ENCODE data around the gene CERS2. TPM values are rescaled to one million over a fixed set of nuclear protein-coding genes. Genes with fewer than 3 reads are reported as not detected.

CERS2 gene
- total and polyA plus RNA-seq, 2 of the 13 experiments (the other 11 are each of a cell fraction or from before 2014, with no cell fraction given) = 269 to 298 TPM

DNA sequence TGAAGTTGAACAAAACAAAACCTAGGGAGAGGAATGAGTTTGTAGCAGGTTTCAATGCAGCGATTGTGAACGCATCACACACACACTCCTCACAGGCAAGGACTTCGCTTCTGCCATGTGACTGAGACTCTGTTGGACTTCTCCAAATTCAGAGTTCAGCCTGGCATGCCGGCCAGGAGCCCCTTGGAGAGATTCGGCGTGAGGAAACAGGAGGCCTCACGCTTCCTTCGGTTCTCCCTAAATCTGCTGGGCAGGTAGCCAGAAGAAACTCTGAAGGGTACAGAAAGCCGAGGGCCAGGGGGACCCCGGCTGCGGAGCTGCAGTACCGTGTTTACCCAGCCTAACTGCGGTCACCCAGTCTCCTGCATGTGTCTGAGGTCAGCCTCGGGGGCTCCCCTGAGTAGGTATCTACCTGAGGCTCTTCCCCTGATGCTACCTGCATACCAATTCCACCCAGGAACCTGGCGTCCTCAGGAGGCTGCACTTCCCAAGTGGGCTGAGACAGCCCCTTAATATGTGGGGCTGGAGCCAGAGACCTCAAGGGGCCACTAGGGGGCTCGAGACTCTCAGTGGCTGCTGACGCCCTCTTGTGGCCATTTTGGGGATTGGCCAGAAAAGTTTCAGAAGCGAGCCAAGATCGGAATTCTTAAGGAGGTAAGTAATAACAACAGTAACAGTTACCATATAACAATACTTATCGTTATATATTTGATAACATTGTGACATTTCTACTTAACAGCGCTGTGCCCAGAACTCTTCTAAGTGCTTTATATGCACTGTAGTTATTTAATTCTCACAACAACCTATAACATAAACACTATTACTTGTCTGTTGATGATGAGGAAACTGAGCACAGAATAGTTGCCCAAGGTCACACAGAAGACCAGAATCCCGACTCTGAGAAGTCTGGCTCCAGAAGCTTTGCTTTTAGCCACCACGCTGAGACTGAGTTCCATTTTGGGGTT is 4.7 kb upstream of the CERS2 start (continued):
- TF ChIP-seq ZNF746 (CRISPR knock-in tag; IDR thresholded peaks at IDR 0.05) (no peak), ZSCAN9 (CRISPR knock-in tag; IDR thresholded peaks at IDR 0.05; ENCODE audit: borderline replicate concordance) (peak; percentile 58; the same call in 1 of the 2 replicates), TARDBP (CRISPR knock-in tag; IDR thresholded peaks at IDR 0.05) (no peak), ZNF101 (CRISPR knock-in tag; IDR thresholded peaks at IDR 0.05; ENCODE audit: borderline replicate concordance, low read depth) (no peak), ZNF747 (CRISPR knock-in tag; IDR thresholded peaks at IDR 0.05; ENCODE audit: borderline replicate concordance) (no peak), SSRP1 (CRISPR knock-in tag; IDR thresholded peaks at IDR 0.05) (no peak), NR3C1 (CRISPR knock-in tag; IDR thresholded peaks at IDR 0.05) (no peak), PRMT3 (CRISPR knock-in tag; IDR thresholded peaks at IDR 0.05; ENCODE audit: borderline replicate concordance, low read depth) (no peak), CC2D1A (CRISPR knock-in tag; IDR thresholded peaks at IDR 0.05) (no peak), NCOA5 (CRISPR knock-in tag; IDR thresholded peaks at IDR 0.05) (no peak), CEBPB (IDR thresholded peaks at IDR 0.05; ENCODE audit: borderline replicate concordance, low read depth, low read length) (no peak), ATF7-NPFF (CRISPR knock-in tag; IDR thresholded peaks at IDR 0.05; ENCODE audit: low read depth) (no peak), ZNF333 (CRISPR knock-in tag; IDR thresholded peaks at IDR 0.05; ENCODE audit: borderline replicate concordance) (no peak), ARNT (IDR thresholded peaks at IDR 0.05) (no peak), PAX8 (CRISPR knock-in tag; IDR thresholded peaks at IDR 0.05; ENCODE audit: borderline replicate concordance) (no peak), TOE1 (CRISPR knock-in tag; IDR thresholded peaks at IDR 0.05) (no peak), ZSCAN29 (CRISPR knock-in tag; conservative IDR thresholded peaks at IDR 0.05) (0 out of 2 replicates have a peak, but pooled peaks have one; percentile 39), ZNF382 (CRISPR knock-in tag; IDR thresholded peaks at IDR 0.05; ENCODE audit: borderline replicate concordance) (no peak), SP4 (CRISPR knock-in tag; IDR thresholded peaks at IDR 0.05) (no peak)
- TF ChIP-seq, protein P1, sequence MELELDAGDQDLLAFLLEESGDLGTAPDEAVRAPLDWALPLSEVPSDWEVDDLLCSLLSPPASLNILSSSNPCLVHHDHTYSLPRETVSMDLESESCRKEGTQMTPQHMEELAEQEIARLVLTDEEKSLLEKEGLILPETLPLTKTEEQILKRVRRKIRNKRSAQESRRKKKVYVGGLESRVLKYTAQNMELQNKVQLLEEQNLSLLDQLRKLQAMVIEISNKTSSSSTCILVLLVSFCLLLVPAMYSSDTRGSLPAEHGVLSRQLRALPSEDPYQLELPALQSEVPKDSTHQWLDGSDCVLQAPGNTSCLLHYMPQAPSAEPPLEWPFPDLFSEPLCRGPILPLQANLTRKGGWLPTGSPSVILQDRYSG (CRISPR knock-in tag; IDR thresholded peaks at IDR 0.05) = no peak
- TF ChIP-seq, protein P2, sequence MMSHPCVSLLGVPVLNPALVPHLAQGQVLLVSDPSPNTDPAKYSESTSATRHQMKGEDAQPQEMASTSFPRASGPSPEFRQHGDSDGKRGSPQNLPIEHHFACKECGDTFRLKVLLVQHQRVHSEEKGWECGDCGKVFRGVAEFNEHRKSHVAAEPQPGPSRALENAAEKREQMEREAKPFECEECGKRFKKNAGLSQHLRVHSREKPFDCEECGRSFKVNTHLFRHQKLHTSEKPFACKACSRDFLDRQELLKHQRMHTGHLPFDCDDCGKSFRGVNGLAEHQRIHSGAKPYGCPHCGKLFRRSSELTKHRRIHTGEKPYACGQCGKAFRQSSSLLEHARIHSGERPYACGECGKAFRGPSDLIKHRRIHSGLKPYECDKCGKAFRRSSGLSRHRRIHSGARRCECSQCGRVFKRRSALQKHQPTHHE (CRISPR knock-in tag; IDR thresholded peaks at IDR 0.05; ENCODE audit: borderline replicate concordance) = no peak
- TF ChIP-seq, protein P3, sequence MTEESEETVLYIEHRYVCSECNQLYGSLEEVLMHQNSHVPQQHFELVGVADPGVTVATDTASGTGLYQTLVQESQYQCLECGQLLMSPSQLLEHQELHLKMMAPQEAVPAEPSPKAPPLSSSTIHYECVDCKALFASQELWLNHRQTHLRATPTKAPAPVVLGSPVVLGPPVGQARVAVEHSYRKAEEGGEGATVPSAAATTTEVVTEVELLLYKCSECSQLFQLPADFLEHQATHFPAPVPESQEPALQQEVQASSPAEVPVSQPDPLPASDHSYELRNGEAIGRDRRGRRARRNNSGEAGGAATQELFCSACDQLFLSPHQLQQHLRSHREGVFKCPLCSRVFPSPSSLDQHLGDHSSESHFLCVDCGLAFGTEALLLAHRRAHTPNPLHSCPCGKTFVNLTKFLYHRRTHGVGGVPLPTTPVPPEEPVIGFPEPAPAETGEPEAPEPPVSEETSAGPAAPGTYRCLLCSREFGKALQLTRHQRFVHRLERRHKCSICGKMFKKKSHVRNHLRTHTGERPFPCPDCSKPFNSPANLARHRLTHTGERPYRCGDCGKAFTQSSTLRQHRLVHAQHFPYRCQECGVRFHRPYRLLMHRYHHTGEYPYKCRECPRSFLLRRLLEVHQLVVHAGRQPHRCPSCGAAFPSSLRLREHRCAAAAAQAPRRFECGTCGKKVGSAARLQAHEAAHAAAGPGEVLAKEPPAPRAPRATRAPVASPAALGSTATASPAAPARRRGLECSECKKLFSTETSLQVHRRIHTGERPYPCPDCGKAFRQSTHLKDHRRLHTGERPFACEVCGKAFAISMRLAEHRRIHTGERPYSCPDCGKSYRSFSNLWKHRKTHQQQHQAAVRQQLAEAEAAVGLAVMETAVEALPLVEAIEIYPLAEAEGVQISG (CRISPR knock-in tag; IDR thresholded peaks at IDR 0.05) = peak; percentile 58; the same call in 1 of the 2 replicates
- TF ChIP-seq, protein P4, sequence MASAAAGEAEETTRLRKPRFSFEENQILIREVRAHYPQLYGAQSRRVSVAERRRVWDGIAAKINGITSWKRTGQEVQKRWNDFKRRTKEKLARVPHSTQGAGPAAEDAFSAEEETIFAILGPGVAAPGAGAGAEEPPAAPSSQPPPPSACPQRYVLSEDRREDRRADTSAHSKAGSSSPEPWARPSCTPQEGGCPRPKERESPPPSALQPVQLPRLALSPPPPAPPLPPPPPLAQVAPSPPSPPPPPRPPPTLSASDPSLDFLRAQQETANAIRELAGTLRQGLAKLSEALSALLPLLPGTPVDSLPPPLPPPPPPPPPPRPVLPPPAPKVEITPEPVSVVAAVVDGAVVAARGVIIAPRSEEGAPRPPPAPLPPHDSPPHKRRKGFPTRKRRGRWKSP (CRISPR knock-in tag; IDR thresholded peaks at IDR 0.05) = no peak
